HCT116 (cell line): ENCODE results near the gene LRP1B. TPM values are rescaled to one million over a fixed set of nuclear protein-coding genes. Genes with fewer than 3 reads are reported as not detected.

Experiments used
- ATAC-seq: fragments of 200-7000 bp; cut with Tn5 transposase; 2 replicates; pipeline ENCODE4 v1.9.1; 2020; ENCODE audit warnings: mild to moderate bottlenecking, moderate library complexity
- BruUV-seq: library from RNA; stranded (reverse); fragments of 400-500 nt; replicated peaks from 2 replicates; lab custom pipeline; 2021; lab: Mats Ljungman, UMichigan
- CTCF ChIA-PET: fragments of 300-600 bp; sonication (Branson Sonifier 250); formaldehyde crosslinking; loops from one replicate; lab custom pipeline; 2021; ENCODE audit warnings: antibody characterized with exemption; lab: Charles Lee
- POLR2A ChIA-PET: fragments of 300-600, 350-600 bp; sonication (Branson Sonifier 250); formaldehyde crosslinking; loops from one replicate; lab custom pipeline; 2021; ENCODE audit warnings: antibody characterized with exemption; lab: Charles Lee
- RAD21 ChIA-PET, 2 experiments: fragments of 300-600 bp; sonication (Branson Sonifier 250); formaldehyde crosslinking; loops; one replicate each; lab custom pipeline; 2023; ENCODE audit warnings: low total read pairs in 2 of 2; ENCODE audit not compliant: uncharacterized antibody in 2 of 2, unreplicated experiment in 2 of 2, low non-redundant PET in 1 of 2; lab: Charles Lee
- DNase-seq: peaks from one replicate; pipeline ENCODE4 v3.0.0-alpha.2; 2010; ENCODE audit warnings: low read depth, low spot score
- H2AFZ ChIP-seq: fragments of 200-600 bp; shearing (Covaris generic), sonication (generic); 2 replicates; pipeline ENCODE4 v1.6.1; 2017; ENCODE audit warnings: low read depth, mixed run types, mixed read lengths, antibody characterized with exemption, low read length; ENCODE audit not compliant: poor library complexity, severe bottlenecking
- H3K27ac ChIP-seq: 2 replicates; pipeline ENCODE4 v1.5.1; 2012; ENCODE audit warnings: low read depth, low read length
- H3K27me3 ChIP-seq: fragments of 200-600 bp; sonication (generic); 2 replicates; pipeline ENCODE4 v1.6.1; 2016; ENCODE audit warnings: mixed run types, low read length, mixed read lengths; ENCODE audit not compliant: insufficient read depth
- H3K36me3 ChIP-seq, 2 experiments: fragments of 200-500 bp in 1 of 2; fragments of 200-600 bp in 1 of 2; sonication (Bioruptor generic) in 1 of 2; sonication (generic) in 1 of 2; 2 replicates each; pipeline versions ENCODE4 v1.5.1 to v1.6.1; 2014 to 2016; ENCODE audit warnings: low read length in 2 of 2, inconsistent platforms in 1 of 2, mixed read lengths in 1 of 2, mixed run types in 1 of 2; ENCODE audit not compliant: insufficient read depth in 2 of 2, control insufficient read depth in 1 of 2
- H3K4me1 ChIP-seq, 2 experiments: fragments of 200-600 bp in 1 of 2; sonication (generic) in 1 of 2; 2 replicates each; pipeline versions ENCODE4 v1.5.1 to v1.6.1; 2012 to 2017; ENCODE audit warnings: low read length in 2 of 2, inconsistent platforms in 1 of 2, mild to moderate bottlenecking in 1 of 2, mixed read lengths in 1 of 2, mixed run types in 1 of 2, moderate library complexity in 1 of 2; ENCODE audit not compliant: insufficient read depth in 2 of 2, control insufficient read depth in 1 of 2
- H3K4me2 ChIP-seq: fragments of 200-600 bp; sonication (generic); 2 replicates; pipeline ENCODE4 v1.6.1; 2017; ENCODE audit warnings: mixed run types, low read length, mixed read lengths
- H3K4me3 ChIP-seq, 2 experiments: fragments of 200-600 bp in 1 of 2; sonication (generic) in 1 of 2; replicated peaks in 1 of 2; 2 replicates each; pipeline ENCODE4 v1.5.1; 2011 to 2016; ENCODE audit warnings: low read length in 2 of 2, control low read depth in 1 of 2, low read depth in 1 of 2, mild to moderate bottlenecking in 1 of 2, mixed read lengths in 1 of 2, mixed run types in 1 of 2
- H3K79me2 ChIP-seq: fragments of 200-600 bp; sonication (generic); 2 replicates; pipeline ENCODE4 v1.6.1; 2017; ENCODE audit warnings: mild to moderate bottlenecking, mixed run types, low read length, moderate library complexity, mixed read lengths; ENCODE audit not compliant: insufficient read depth
- H3K9ac ChIP-seq: fragments of 200-600 bp; sonication (generic); 2 replicates; pipeline ENCODE4 v1.6.1; 2016; ENCODE audit warnings: low read length, mixed read lengths
- H3K9me2 ChIP-seq: fragments of 200-600 bp; sonication (generic), shearing (Covaris generic); 2 replicates; pipeline ENCODE4 v1.6.1; 2017; ENCODE audit warnings: mixed run types, mild to moderate bottlenecking, moderate library complexity; ENCODE audit not compliant: insufficient read depth
- H3K9me3 ChIP-seq, 2 experiments: fragments of 200-500 bp in 1 of 2; fragments of 200-600 bp in 1 of 2; sonication (Bioruptor generic) in 1 of 2; sonication (generic) in 1 of 2; 2 replicates each; pipeline ENCODE4 v1.6.1; 2014 to 2017; ENCODE audit warnings: low read length in 2 of 2, mixed read lengths in 2 of 2, inconsistent platforms in 1 of 2, low read depth in 1 of 2, mild to moderate bottlenecking in 1 of 2, mixed run types in 1 of 2, moderate library complexity in 1 of 2; ENCODE audit not compliant: control insufficient read depth in 1 of 2, insufficient read depth in 1 of 2
- H4K20me1 ChIP-seq: fragments of 200-600 bp; sonication (generic), shearing (Covaris generic); 2 replicates; pipeline ENCODE4 v1.6.1; 2017; ENCODE audit warnings: mixed run types, mild to moderate bottlenecking, moderate library complexity; ENCODE audit not compliant: insufficient read depth
- CEBPB ChIP-seq: IDR thresholded peaks from 2 replicates; pipeline ENCODE4 v1.6.1; 2012; ENCODE audit warnings: low read depth
- EGR1 ChIP-seq: IDR thresholded peaks from 2 replicates; pipeline ENCODE4 v1.6.1; 2012; ENCODE audit warnings: low read depth
- ELF1 ChIP-seq: IDR thresholded peaks from 2 replicates; pipeline ENCODE4 v1.6.1; 2012; ENCODE audit warnings: low read depth, borderline replicate concordance
- EZH2 ChIP-seq: fragments of 200-600 bp; sonication (generic); IDR thresholded peaks from 2 replicates; pipeline ENCODE4 v1.6.1; 2017; ENCODE audit warnings: antibody characterized with exemption, mixed run types
- FOSL1 ChIP-seq: IDR thresholded peaks from 2 replicates; pipeline ENCODE4 v1.6.1; 2012; ENCODE audit warnings: low read depth
- JUND ChIP-seq: IDR thresholded peaks from 2 replicates; pipeline ENCODE4 v1.6.1; 2012
- POLR2A ChIP-seq: IDR thresholded peaks from 2 replicates; pipeline ENCODE4 v1.7.0; 2011; ENCODE audit warnings: borderline replicate concordance; ENCODE audit not compliant: insufficient read depth, insufficient read length; ENCODE audit errors: extremely low read depth
- POLR2AphosphoS5 ChIP-seq: IDR thresholded peaks from 2 replicates; pipeline ENCODE4 v1.6.1; 2011; ENCODE audit warnings: mild to moderate bottlenecking, low read depth, low read length, moderate library complexity
- RAD21 ChIP-seq: IDR thresholded peaks from 2 replicates; pipeline ENCODE4 v1.6.1; 2012; ENCODE audit warnings: low read depth, mild to moderate bottlenecking
- SIN3A ChIP-seq: IDR thresholded peaks from 2 replicates; pipeline ENCODE4 v1.6.1; 2012; ENCODE audit warnings: low read depth
- SRF ChIP-seq: IDR thresholded peaks from 2 replicates; pipeline ENCODE4 v1.6.1; 2012; ENCODE audit warnings: low read depth
- TCF7L2 ChIP-seq: IDR thresholded peaks from 2 replicates; pipeline ENCODE4 v1.7.0; 2011; ENCODE audit warnings: borderline replicate concordance, inconsistent platforms; ENCODE audit not compliant: insufficient read depth, insufficient read length; ENCODE audit errors: extremely low read depth
- ZNF274 ChIP-seq: fragments of 200-500 bp; sonication (Bioruptor generic); IDR thresholded peaks from 2 replicates; pipeline ENCODE4 v1.6.1; 2014; ENCODE audit warnings: mild to moderate bottlenecking, low read depth, low read length, inconsistent platforms
- intact Hi-C: fragments of 100-400 bp; cut with micrococcal nuclease; formaldehyde crosslinking; loops from 2 replicates; pipeline ENCODE4 v1.10.0; 2022
- total RNA-seq: library from RNA; stranded (reverse); gene quantifications from one replicate; pipeline ENCODE4 v1.2.1, GENCODE V29; 2021; ENCODE audit not compliant: unreplicated experiment
- TF ChIP-seq, protein P1 (sequence below): IDR thresholded peaks from 2 replicates; pipeline ENCODE4 v1.6.1; 2012
- TF ChIP-seq, protein P2 (sequence below): IDR thresholded peaks from 2 replicates; pipeline ENCODE4 v1.6.1; 2012; ENCODE audit warnings: low read depth

The LRP1B gene
- total RNA-seq, 1 experiment from 2014 or later = 0.34 TPM

DNA sequence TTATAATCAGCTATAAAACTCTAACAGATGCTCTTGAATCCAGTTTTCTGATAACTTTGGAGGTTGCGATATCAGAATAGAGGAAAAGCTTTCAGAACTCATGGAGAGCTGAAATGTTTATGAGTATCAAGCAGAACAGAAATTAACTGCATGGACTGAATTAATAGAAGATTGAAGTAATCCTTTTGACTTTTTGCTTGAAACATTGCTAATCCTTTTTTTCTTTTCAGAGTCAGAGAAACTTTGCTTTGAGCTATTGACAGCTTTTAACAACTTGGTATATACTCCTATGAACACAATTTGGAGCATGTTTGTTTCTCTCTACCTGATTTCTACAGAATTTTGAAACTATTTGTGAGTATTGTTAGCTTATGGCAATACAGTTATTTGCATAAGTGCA is 1254.8 kb downstream of the LRP1B start:
- no TSS peak for BruUV-seq

More for the DNA sequence above, 1254.8 kb downstream of the LRP1B start:
- Histone ChIP-seq H3K27me3 (no peaks in the 10 kb centered on the region), H3K36me3 (no peaks in the 10 kb centered on the region), H3K4me3 (no peak overlapping the region), H3K27ac (no peak overlapping the region), H3K9ac (no peak overlapping the region), H3K9me2 (no peaks in the 10 kb centered on the region), H3K9me3 (no peaks in the 10 kb centered on the region; a peak in 1 of 4 replicates), H4K20me1 (no peaks in the 10 kb centered on the region), H3K4me2 (no peak overlapping the region), H3K4me1 (no peaks in the 10 kb centered on the region), H2AFZ (no peak overlapping the region), H3K79me2 (no peaks in the 10 kb centered on the region)
- ChIA-PET CTCF (no interaction called here), POLR2A (no interaction called here), RAD21 (no interaction called here)
- intact Hi-C loops = no loop called here
- no peak for TF ChIP-seq SRF
- no peak for TF ChIP-seq POLR2A
- no peak for TF ChIP-seq EGR1
- TF ChIP-seq POLR2AphosphoS5 = no peak
- TF ChIP-seq, protein P1, sequence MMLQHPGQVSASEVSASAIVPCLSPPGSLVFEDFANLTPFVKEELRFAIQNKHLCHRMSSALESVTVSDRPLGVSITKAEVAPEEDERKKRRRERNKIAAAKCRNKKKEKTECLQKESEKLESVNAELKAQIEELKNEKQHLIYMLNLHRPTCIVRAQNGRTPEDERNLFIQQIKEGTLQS = no peak
- no peak for TF ChIP-seq JUND
- TF ChIP-seq RAD21 = no peak
- no peak for TF ChIP-seq EZH2
- no peak for TF ChIP-seq CEBPB
- TF ChIP-seq ZNF274 = no peak
- no peak for TF ChIP-seq TCF7L2
- TF ChIP-seq SIN3A = no peak
- TF ChIP-seq, protein P2, sequence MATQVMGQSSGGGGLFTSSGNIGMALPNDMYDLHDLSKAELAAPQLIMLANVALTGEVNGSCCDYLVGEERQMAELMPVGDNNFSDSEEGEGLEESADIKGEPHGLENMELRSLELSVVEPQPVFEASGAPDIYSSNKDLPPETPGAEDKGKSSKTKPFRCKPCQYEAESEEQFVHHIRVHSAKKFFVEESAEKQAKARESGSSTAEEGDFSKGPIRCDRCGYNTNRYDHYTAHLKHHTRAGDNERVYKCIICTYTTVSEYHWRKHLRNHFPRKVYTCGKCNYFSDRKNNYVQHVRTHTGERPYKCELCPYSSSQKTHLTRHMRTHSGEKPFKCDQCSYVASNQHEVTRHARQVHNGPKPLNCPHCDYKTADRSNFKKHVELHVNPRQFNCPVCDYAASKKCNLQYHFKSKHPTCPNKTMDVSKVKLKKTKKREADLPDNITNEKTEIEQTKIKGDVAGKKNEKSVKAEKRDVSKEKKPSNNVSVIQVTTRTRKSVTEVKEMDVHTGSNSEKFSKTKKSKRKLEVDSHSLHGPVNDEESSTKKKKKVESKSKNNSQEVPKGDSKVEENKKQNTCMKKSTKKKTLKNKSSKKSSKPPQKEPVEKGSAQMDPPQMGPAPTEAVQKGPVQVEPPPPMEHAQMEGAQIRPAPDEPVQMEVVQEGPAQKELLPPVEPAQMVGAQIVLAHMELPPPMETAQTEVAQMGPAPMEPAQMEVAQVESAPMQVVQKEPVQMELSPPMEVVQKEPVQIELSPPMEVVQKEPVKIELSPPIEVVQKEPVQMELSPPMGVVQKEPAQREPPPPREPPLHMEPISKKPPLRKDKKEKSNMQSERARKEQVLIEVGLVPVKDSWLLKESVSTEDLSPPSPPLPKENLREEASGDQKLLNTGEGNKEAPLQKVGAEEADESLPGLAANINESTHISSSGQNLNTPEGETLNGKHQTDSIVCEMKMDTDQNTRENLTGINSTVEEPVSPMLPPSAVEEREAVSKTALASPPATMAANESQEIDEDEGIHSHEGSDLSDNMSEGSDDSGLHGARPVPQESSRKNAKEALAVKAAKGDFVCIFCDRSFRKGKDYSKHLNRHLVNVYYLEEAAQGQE = no peak
- TF ChIP-seq ELF1 = no peak
- TF ChIP-seq FOSL1 = no peak
- DNase-seq = no peak
- ATAC-seq = no peak
